ENCODE measurements around the gene TUBB2B.
"Not testable (repeated sequence)": the region's sequence is repeated elsewhere in the genome, so short reads cannot be mapped to it uniquely, and the experiment has no call there.

The TUBB2B gene

DNA sequence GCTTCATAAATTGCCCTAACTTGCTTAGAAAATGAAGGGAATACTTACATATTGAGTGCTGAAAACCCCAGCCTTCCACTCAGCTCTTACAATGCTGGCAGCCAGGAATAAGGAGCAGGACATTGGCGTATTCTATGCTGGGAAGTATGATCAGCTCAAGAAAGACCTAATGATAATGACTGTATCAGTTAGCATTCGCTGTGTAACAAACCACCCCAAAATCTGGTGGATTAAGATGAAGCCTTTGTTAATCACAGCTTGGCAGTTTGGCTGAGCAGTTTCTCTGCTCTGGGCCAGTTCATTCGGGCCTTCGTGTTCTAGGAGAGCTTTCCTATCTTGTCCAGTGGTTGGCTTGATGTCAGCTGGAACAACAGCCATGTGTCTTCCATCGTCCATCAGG, 36.7 kb downstream of the TUBB2B start:
- no peak for TF ChIP-seq CTCF (IDR thresholded peaks at IDR 0.05; ENCODE audit: low read depth, low read length)
- Histone ChIP-seq H3K4me3 (ENCODE audit: low read depth, low read length) (no peak overlapping the region), H3K27me3 (ENCODE audit: insufficient read depth, low read depth, severe bottlenecking) (no peaks in the 10 kb centered on the region), H3K36me3 (peaks cover 20% of the 10 kb centered on the region), H3K27ac (no peak overlapping the region), H3K9me3 (ENCODE audit: severe bottlenecking) (peaks cover 2% of the 10 kb centered on the region)
- DNase-seq = no peak

DNA sequence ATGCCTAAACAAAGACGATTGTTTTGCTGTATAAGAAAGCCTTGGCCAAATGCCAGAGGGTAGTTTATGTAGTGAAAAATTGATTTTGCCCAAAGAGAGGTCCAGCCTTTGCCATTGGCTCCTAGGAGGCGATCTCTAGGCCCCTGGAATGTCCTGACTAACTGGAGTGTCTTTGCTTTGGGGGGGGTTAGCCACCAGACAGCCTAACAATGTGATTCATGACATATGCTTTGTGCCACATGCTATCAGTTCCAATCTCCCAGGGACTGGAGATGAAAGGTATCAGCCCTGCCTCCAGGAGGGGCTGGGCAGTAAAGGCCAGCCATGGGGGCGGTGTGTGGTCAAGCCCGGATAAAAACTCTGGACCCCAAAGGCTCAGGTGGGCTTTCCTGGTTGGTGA, 37.4 kb downstream of the TUBB2B start:
- no peak for TF ChIP-seq CTCF (IDR thresholded peaks at IDR 0.05; ENCODE audit: low read depth, low read length)
- Histone ChIP-seq H3K9me3 (ENCODE audit: severe bottlenecking) (peaks cover 2% of the 10 kb centered on the region), H3K27me3 (ENCODE audit: insufficient read depth, low read depth, severe bottlenecking) (no peaks in the 10 kb centered on the region), H3K36me3 (peaks cover 20% of the 10 kb centered on the region), H3K27ac (no peak overlapping the region), H3K4me3 (ENCODE audit: low read depth, low read length) (no peak overlapping the region)
- no peak for DNase-seq

DNA sequence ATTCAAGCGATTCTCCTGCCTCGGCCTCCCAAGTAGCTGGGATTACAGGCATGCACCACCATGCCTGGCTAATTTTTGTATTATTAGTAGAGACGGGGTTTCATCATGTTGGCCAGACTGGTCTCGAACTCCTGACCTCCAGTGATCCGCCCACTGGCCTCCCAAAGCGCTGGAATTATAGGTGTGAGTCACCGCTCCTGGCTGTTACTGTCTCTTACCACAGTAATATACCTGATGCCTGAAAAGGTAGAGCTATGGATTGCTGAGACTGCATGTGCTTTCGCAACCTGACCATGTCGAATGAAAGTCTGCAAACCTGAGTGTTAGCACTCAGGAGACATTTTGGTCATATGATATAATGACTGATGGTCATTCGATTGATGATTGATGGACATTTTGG, 38.3 kb downstream of the TUBB2B start:
- H3K4me3 ChIP-seq (ENCODE audit: low read depth, low read length) = not testable (repeated sequence)

GRCh38 chr6:3188262-3188661, 39.2 kb downstream of the TUBB2B start:
- H3K4me3 ChIP-seq (ENCODE audit: low read depth, low read length) = no peak overlapping the region
- H3K36me3 ChIP-seq = peaks cover 20% of the 10 kb centered on the region
- H3K27me3 ChIP-seq (ENCODE audit: insufficient read depth, low read depth, severe bottlenecking) = no peaks in the 10 kb centered on the region
- H3K27ac ChIP-seq = no peak overlapping the region
- no peak for DNase-seq
- TF ChIP-seq CTCF (IDR thresholded peaks at IDR 0.05; ENCODE audit: low read depth, low read length) = no peak
- H3K9me3 ChIP-seq (ENCODE audit: severe bottlenecking) = peaks cover 2% of the 10 kb centered on the region

More for the DNA sequence above, 38.3 kb downstream of the TUBB2B start:
- not testable (repeated sequence) for H3K27me3 ChIP-seq (ENCODE audit: insufficient read depth, low read depth, severe bottlenecking); H3K27ac ChIP-seq; DNase-seq; H3K9me3 ChIP-seq (ENCODE audit: severe bottlenecking)
- H3K36me3 ChIP-seq = peaks cover 20% of the 10 kb centered on the region

GRCh38 chr6:3186974-3187382, 40.5 kb downstream of the TUBB2B start:
- H3K36me3 ChIP-seq = peaks cover 24% of the 10 kb centered on the region
- DNase-seq = no peak
- no peak overlapping the region for H3K27ac ChIP-seq
- H3K9me3 ChIP-seq (ENCODE audit: severe bottlenecking) = peaks cover 2% of the 10 kb centered on the region
- H3K4me3 ChIP-seq (ENCODE audit: low read depth, low read length) = no peak overlapping the region
- no peak for TF ChIP-seq CTCF (IDR thresholded peaks at IDR 0.05; ENCODE audit: low read depth, low read length)
- H3K27me3 ChIP-seq (ENCODE audit: insufficient read depth, low read depth, severe bottlenecking) = no peaks in the 10 kb centered on the region

GRCh38 chr6:3183066-3183465, 44.4 kb downstream of the TUBB2B start:
- no peak for TF ChIP-seq CTCF (IDR thresholded peaks at IDR 0.05; ENCODE audit: low read depth, low read length)
- no peaks in the 10 kb centered on the region for H3K9me3 ChIP-seq (ENCODE audit: severe bottlenecking)
- DNase-seq = no peak
- no peak overlapping the region for H3K27ac ChIP-seq
- no peak overlapping the region for H3K4me3 ChIP-seq (ENCODE audit: low read depth, low read length)
- no peaks in the 10 kb centered on the region for H3K27me3 ChIP-seq (ENCODE audit: insufficient read depth, low read depth, severe bottlenecking)
- H3K36me3 ChIP-seq = peaks cover 4% of the 10 kb centered on the region; the same call in 1 of the 2 replicates
